Neutrophil (primary cell): ENCODE measurements around the gene GAPT.

Experiments used
- H3K27ac ChIP-seq: fragments of 200-600 bp; sonication (generic); 2 replicates; pipeline ENCODE4 v1.5.1; 2016; ENCODE audit warnings: mild to moderate bottlenecking, moderate library complexity
- H3K27me3 ChIP-seq: fragments of 200-600 bp; sonication (generic); 2 replicates; pipeline ENCODE4 v1.6.0; 2016; ENCODE audit warnings: mild to moderate bottlenecking
- H3K36me3 ChIP-seq: fragments of 200-600 bp; sonication (generic); 2 replicates; pipeline ENCODE4 v1.5.1; 2017
- H3K4me1 ChIP-seq, 2 experiments: fragments of 200-600 bp in 1 of 2; sonication (generic) in 1 of 2; 1 replicate in 1 of 2; 2 replicates in 1 of 2; pipeline versions ENCODE4 v1.5.1 to v1.6.1; 2013 to 2016; ENCODE audit warnings: low read depth in 1 of 2, low read length in 1 of 2, mild to moderate bottlenecking in 1 of 2, moderate library complexity in 1 of 2; ENCODE audit not compliant: control insufficient read depth in 1 of 2, insufficient read depth in 1 of 2
- H3K4me3 ChIP-seq, 2 experiments: fragments of 200-600 bp in 1 of 2; sonication (generic) in 1 of 2; 1 replicate in 1 of 2; 2 replicates in 1 of 2; pipeline ENCODE4 v1.5.1; 2013 to 2016; ENCODE audit warnings: low read depth in 1 of 2, low read length in 1 of 2, mild to moderate bottlenecking in 1 of 2, moderate library complexity in 1 of 2
- H3K9me3 ChIP-seq: fragments of 200-600 bp; sonication (generic); 2 replicates; pipeline ENCODE4 v1.5.1; 2016
- CTCF ChIP-seq: fragments of 200-600 bp; sonication (generic); IDR thresholded peaks from 2 replicates; pipeline ENCODE4 v1.5.1; 2016; ENCODE audit warnings: antibody characterized with exemption

The GAPT gene

GRCh38 chr5:58455066-58455465 is 36.2 kb upstream of the GAPT start:
- Histone ChIP-seq H3K36me3 (no peaks in the 10 kb centered on the region), H3K4me1 (peaks cover 10 to 13% of the 10 kb centered on the region in 2 experiments), H3K27ac (no peak overlapping the region), H3K4me3 (no peak overlapping the region), H3K9me3 (no peaks in the 10 kb centered on the region), H3K27me3 (peaks cover 38% of the 10 kb centered on the region)
- no peak for TF ChIP-seq CTCF

- H3K4me1 ChIP-seq, result peaks cover 10 to 13% of the 10 kb centered on the region in 2 experiments
- no peaks in the 10 kb centered on the region for H3K9me3 ChIP-seq
- no peak overlapping the region for H3K4me3 ChIP-seq
- no peaks in the 10 kb centered on the region for H3K36me3 ChIP-seq
- no peak for TF ChIP-seq CTCF
- no peak overlapping the region for H3K27ac ChIP-seq
- H3K27me3 ChIP-seq, result peaks cover 38% of the 10 kb centered on the region
Measured at GRCh38 chr5:58455480-58455879, 35.8 kb upstream of the GAPT start.

GRCh38 chr5:58456026-58456425 is 35.2 kb upstream of the GAPT start:
- Histone ChIP-seq H3K27ac (no peak overlapping the region), H3K4me3 (no peak overlapping the region), H3K36me3 (no peaks in the 10 kb centered on the region), H3K9me3 (no peaks in the 10 kb centered on the region), H3K4me1 (peaks cover 10 to 16% of the 10 kb centered on the region in 2 experiments), H3K27me3 (peaks cover 38% of the 10 kb centered on the region)
- TF ChIP-seq CTCF, result no peak

- Histone ChIP-seq H3K4me1 (peaks cover 10 to 16% of the 10 kb centered on the region in 2 experiments), H3K4me3 (no peak overlapping the region), H3K27ac (no peak overlapping the region), H3K36me3 (no peaks in the 10 kb centered on the region), H3K27me3 (peaks cover 38% of the 10 kb centered on the region), H3K9me3 (no peaks in the 10 kb centered on the region)
- TF ChIP-seq CTCF, result no peak
Measured at GRCh38 chr5:58456486-58456885, 34.7 kb upstream of the GAPT start.

GRCh38 chr5:58457050-58457449 is 34.2 kb upstream of the GAPT start:
- Histone ChIP-seq H3K9me3 (no peaks in the 10 kb centered on the region), H3K4me1 (peaks cover 10 to 16% of the 10 kb centered on the region in 2 experiments), H3K27ac (no peak overlapping the region), H3K27me3 (peaks cover 38% of the 10 kb centered on the region), H3K4me3 (no peak overlapping the region), H3K36me3 (no peaks in the 10 kb centered on the region)
- no peak for TF ChIP-seq CTCF

GRCh38 chr5:58458141-58458742 is 33.0 kb upstream of the GAPT start:
- Histone ChIP-seq H3K36me3 (no peaks in the 10 kb centered on the region), H3K27ac (no peak overlapping the region), H3K27me3 (peaks cover 38% of the 10 kb centered on the region), H3K4me1 (peaks cover 10 to 16% of the 10 kb centered on the region in 2 experiments), H3K9me3 (no peaks in the 10 kb centered on the region), H3K4me3 (no peak overlapping the region)
- TF ChIP-seq CTCF, result no peak
